ENCODE measurements around the gene LYPD4.

Gene LYPD4

DNA sequence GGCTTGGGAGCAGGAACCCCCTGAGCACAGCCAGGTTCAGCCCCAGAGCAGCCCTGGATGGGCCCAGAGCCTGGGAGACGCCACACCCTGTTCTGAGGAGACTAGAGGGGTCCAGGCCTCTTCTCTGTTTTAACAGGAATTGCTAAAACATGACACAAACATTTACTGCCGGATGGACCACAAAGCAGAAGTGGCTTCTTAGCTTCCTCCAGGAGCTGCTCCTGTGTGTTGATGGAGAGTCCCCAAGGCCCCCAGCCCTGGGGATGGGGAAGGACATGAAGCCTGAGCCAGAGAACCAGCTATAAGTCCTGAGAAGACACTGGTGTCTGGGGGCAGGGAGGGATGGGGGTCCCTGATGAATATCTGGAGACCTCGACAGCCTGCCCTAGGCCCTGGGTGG is 33.4 kb downstream of the LYPD4 start:
- no peak for DNase-seq (ENCODE audit: extremely low read depth, insufficient read length)
- no peaks in the 10 kb centered on the region for H3K36me3 ChIP-seq (ENCODE audit: control insufficient read depth, insufficient read depth, low read length)
- no peak for TF ChIP-seq CTCF (IDR thresholded peaks at IDR 0.05; ENCODE audit: insufficient read depth, low read length, poor library complexity, severe bottlenecking)
- H3K4me3 ChIP-seq (replicated peaks; ENCODE audit: low read depth, low read length) = no peak overlapping the region
- H3K27me3 ChIP-seq (replicated peaks; ENCODE audit: control insufficient read depth, insufficient read depth, low read length) = peaks cover 2% of the 10 kb centered on the region; the same call in 1 of the 2 replicates

GRCh38 chr19:41810301-41810700 is 34.2 kb downstream of the LYPD4 start:
- H3K36me3 ChIP-seq (ENCODE audit: control insufficient read depth, insufficient read depth, low read length) = no peaks in the 10 kb centered on the region
- peaks cover 2% of the 10 kb centered on the region; the same call in 1 of the 2 replicates for H3K27me3 ChIP-seq (replicated peaks; ENCODE audit: control insufficient read depth, insufficient read depth, low read length)
- H3K4me3 ChIP-seq (replicated peaks; ENCODE audit: low read depth, low read length) = no peak overlapping the region
- no peak for DNase-seq (ENCODE audit: extremely low read depth, insufficient read length)
- no peak for TF ChIP-seq CTCF (IDR thresholded peaks at IDR 0.05; ENCODE audit: insufficient read depth, low read length, poor library complexity, severe bottlenecking)

GRCh38 chr19:41808663-41809566 is 35.6 kb downstream of the LYPD4 start:
- no peaks in the 10 kb centered on the region for H3K36me3 ChIP-seq (ENCODE audit: control insufficient read depth, insufficient read depth, low read length)
- no peak overlapping the region for H3K4me3 ChIP-seq (replicated peaks; ENCODE audit: low read depth, low read length)
- no peak for DNase-seq (ENCODE audit: extremely low read depth, insufficient read length)
- peaks cover 2% of the 10 kb centered on the region; the same call in 1 of the 2 replicates for H3K27me3 ChIP-seq (replicated peaks; ENCODE audit: control insufficient read depth, insufficient read depth, low read length)
- no peak for TF ChIP-seq CTCF (IDR thresholded peaks at IDR 0.05; ENCODE audit: insufficient read depth, low read length, poor library complexity, severe bottlenecking)

DNA sequence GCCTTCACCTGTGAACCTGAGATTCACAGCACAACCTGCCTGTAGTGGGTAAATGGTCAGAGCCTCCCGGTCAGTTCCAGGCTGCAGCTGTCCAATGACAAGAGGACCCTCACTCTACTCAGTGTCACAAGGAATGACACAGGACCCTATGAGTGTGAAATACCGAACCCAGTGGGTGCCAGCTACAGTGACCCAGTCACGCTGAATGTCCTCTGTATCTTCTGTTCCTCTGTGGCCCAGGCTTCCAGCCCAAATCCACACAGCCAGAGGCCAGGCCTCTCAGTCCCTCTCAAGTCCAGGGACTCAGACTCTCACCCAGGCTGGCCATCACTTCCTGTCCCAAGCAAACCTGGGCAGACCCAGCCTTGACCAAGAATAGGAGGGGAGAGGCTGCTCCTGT is 37.3 kb downstream of the LYPD4 start:
- no peaks in the 10 kb centered on the region for H3K36me3 ChIP-seq (ENCODE audit: control insufficient read depth, insufficient read depth, low read length)
- no peak for DNase-seq (ENCODE audit: extremely low read depth, insufficient read length)
- TF ChIP-seq CTCF (IDR thresholded peaks at IDR 0.05; ENCODE audit: insufficient read depth, low read length, poor library complexity, severe bottlenecking) = no peak

GRCh38 chr19:41804336-41804735 is 40.1 kb downstream of the LYPD4 start:
- no peak for DNase-seq (ENCODE audit: extremely low read depth, insufficient read length)
- TF ChIP-seq CTCF (IDR thresholded peaks at IDR 0.05; ENCODE audit: insufficient read depth, low read length, poor library complexity, severe bottlenecking) = no peak
- Histone ChIP-seq H3K27me3 (replicated peaks; ENCODE audit: control insufficient read depth, insufficient read depth, low read length) (peaks cover 2% of the 10 kb centered on the region; the same call in 1 of the 2 replicates), H3K36me3 (ENCODE audit: control insufficient read depth, insufficient read depth, low read length) (no peaks in the 10 kb centered on the region), H3K4me3 (replicated peaks; ENCODE audit: low read depth, low read length) (no peak overlapping the region)

More for the DNA sequence above, 37.3 kb downstream of the LYPD4 start:
- Histone ChIP-seq H3K4me3 (replicated peaks; ENCODE audit: low read depth, low read length) (no peak overlapping the region), H3K27me3 (replicated peaks; ENCODE audit: control insufficient read depth, insufficient read depth, low read length) (peaks cover 2% of the 10 kb centered on the region; the same call in 1 of the 2 replicates)

Measured in GM06990 (cell line).